HL-60/S4 treated with phorbol 12-myristate 13-acetate at 8.2 ng/mL for 4 days and 3 days (cell line): Measurements from ENCODE around the gene DSCAM.
"Not testable (repeated sequence)": the region's sequence is repeated elsewhere in the genome, so short reads cannot be mapped to it uniquely, and the experiment has no call there.

Experiments
- in situ Hi-C: fragments of 300-500 bp; cut with MboI; formaldehyde crosslinking; loops from 2 replicates; pipeline ENCODE4 v1.15.0; 2022; ENCODE audit warnings: low sequenced_read_pairs

DSCAM gene

DNA sequence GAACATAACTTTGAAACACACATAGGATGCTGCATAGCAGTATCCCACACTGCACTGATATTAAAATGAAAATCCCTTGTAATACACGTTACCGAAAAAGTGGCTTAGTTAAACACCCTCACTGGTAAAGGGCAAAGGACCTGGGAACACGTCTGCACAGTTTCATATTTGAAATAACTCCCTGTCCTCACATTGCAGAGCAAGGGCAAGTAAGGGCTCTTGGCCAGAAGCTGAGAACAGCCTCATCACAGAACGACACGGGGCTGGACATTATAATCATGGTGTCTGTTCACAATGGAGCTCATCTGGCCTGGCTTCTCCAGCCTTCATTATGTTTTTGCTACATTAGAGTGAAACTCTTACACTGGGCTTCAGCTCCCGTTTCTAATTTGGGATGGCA, 772.8 kb downstream of the DSCAM start:
- in situ Hi-C loops: no loop called here

- in situ Hi-C loops: no loop called here
Measured at GRCh38 chr21:40073642-40074041, 773.3 kb downstream of the DSCAM start.

GRCh38 chr21:40070871-40071270, 776.1 kb downstream of the DSCAM start:
- in situ Hi-C loops: no loop called here

GRCh38 chr21:40067751-40068150, 779.2 kb downstream of the DSCAM start:
- in situ Hi-C loops: no loop called here

- in situ Hi-C loops: no loop called here
Measured at GRCh38 chr21:40066221-40066620, 780.7 kb downstream of the DSCAM start.

DNA sequence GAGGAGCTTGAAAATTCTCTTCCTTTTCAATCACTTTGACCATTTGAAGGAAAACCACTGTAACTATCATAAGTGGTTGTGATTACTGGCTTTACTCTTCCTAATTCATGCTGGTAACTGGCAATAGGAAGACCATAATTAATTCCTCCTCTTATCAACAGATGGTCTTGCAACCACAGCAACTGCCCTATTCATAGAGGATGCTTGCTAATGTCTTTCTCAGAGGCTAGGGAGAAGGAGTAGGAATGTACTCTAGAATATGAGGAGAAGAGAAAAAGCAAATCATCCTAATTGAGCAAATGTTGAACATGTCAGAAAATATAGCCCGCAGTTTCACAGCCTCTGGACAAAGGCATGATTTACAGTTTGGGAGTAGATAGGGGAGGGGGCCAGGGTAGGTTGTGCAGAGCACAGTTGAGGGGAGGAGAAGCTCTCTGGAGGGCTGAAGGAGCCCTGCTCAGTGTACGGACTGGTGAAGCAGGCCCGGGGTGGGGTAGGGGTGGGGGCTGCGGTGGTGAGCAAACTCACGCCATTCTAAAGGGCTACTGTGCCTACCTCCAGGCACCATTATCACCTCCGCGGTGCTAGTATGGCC, 786.8 kb downstream of the DSCAM start:
- in situ Hi-C loops: no loop called here

GRCh38 chr21:40057331-40057730, 789.6 kb downstream of the DSCAM start:
- in situ Hi-C loops: no loop called here

DNA sequence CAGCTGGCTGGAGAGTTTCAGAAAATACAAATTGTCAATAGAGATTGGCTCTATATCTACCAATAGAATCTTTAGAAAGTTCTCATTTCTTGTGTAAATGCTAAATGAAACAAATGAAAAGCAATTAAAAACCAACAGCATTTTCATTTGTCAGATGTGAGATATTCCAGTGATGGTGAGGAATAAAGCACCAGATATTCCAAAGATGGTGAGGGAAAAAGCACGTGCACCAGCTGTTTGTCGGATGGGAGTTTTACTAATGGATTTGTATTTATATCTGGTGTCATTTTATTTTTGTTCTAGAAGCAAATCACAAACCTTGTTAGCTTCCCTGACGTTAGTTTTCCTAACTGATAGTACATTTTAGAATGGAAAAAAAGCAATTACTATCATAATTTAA, 790.9 kb downstream of the DSCAM start:
- in situ Hi-C loops: no loop called here

GRCh38 chr21:40054403-40054802, 792.6 kb downstream of the DSCAM start:
- in situ Hi-C loops: no loop called here

GRCh38 chr21:40053007-40053406, 794.0 kb downstream of the DSCAM start:
- in situ Hi-C loops: no loop called here

DNA sequence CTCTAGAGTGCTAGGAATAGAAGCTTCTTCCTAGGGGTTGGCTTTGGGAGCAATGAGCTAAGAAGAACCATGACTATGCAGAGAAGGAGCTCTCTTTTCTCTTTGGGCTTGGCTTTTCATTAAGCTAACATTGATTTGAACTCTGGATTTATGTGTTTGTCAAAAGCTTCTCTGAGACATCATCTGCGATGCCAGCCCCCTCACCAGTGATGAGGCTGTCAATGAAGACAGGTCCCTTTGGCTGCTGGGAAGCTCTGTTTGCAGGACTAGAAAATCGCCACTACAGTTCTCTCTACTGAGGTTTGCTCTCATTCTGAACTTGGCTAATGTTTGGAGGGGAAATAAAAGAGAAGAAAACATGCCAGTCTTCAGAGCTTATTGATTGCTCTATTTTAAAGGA, 794.7 kb downstream of the DSCAM start:
- in situ Hi-C loops: no loop called here

DNA sequence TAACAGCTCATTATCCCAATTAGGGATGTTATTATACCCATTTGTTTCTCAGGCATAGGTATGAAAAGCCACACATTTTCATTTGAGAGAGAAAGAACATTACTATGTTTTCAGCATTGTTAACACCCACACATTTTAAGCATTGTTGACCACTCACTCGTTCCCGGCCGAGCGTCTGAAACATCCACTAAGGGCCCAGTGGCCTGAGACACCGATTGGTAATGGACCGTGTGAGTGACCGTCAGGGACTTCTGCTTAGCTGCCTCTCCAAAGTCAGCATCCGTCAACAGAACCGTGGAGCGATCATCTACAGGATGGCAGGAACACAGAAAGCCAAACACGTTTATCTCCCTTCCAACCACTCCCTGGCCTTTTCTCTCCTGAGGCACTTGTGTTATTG, 795.2 kb downstream of the DSCAM start:
- in situ Hi-C loops: no loop called here

GRCh38 chr21:40049931-40050290, 797.0 kb downstream of the DSCAM start:
- in situ Hi-C loops: no loop called here

DNA sequence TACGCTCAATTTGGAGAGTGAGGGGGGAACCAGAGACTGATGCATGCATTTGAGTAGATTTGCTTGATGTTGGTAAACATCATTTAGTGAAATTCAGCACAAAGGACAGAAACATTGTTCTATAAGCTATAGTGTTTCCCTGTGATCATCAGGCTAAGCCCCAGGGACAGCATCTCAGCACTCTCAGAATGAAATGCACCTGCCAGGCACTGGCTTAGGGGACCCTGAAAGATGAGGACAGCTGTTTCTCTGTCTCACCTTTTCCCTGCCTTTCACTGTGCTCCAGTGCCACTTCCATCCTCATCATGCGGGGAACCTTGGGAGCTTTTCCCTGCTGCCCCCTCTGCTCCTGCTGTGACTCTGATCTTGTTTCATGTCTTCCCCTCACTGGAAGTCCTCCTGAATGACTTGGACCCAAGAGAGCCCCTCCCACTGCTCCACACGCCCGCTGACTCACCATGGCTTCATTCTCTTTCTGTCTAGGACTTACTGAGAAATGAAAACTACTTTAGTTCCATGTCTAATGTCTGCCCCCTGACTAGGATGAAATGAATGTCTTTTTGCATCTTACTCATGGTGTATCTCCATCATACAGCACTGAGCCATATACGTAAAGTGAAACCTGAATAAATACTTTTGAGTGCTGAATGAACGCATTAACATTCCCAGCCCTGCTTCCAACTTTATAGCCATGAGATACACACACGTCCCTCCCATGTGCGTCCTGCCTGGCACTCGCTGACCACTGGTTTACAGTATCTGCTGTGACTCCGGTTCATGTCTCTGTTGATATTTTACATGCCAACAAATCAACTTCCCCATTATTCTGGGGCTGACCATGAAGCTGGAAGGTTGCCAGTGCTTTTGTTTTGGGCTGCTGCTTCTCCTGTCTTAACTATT, 797.7 kb downstream of the DSCAM start:
- in situ Hi-C loops: no loop called here

- in situ Hi-C loops: no loop called here
Measured at GRCh38 chr21:40047993-40048730, 798.8 kb downstream of the DSCAM start.

- in situ Hi-C loops: no loop called here
Measured at GRCh38 chr21:40047211-40047610, 799.7 kb downstream of the DSCAM start.

DNA sequence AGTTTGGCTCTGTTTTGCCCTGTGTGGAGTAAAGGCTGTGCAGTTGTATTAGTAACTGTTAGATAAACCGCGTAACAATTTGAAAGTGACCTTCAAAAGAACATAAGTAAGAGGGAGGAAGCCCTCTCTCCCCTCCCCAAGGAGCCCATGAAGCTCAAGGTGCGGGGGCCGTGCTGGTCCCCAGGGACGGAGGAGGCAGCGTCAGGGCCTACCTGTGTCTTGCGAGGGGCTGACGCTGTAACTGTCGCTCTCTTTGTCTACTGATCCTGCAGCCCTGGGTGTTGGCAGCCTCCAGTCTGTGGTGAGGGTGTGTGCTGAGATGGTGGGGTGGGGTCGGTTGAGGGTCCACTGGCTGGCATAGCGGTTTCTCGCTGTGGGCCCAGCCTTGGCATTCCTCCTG, 803.1 kb downstream of the DSCAM start:
- in situ Hi-C loops: no loop called here

DNA sequence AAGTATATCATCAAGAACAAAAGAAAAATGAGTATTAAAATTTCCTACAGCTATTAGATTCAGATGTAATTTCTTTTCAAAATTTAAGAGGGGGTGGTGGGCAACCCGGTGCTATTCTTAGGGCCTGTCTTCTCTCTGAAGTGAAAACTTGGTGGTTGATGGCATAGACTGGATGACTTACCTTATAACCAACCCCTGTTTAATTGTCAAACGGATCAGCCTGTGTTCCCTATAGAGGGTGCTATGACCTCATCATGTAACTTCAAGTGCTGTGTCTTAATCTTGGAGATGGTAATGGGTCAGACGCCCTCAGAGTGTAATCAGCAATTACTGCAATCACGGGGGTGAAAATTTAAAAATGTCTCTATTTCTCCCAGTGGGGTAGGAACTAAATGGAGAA, 803.5 kb downstream of the DSCAM start:
- in situ Hi-C loops: no loop called here

DNA sequence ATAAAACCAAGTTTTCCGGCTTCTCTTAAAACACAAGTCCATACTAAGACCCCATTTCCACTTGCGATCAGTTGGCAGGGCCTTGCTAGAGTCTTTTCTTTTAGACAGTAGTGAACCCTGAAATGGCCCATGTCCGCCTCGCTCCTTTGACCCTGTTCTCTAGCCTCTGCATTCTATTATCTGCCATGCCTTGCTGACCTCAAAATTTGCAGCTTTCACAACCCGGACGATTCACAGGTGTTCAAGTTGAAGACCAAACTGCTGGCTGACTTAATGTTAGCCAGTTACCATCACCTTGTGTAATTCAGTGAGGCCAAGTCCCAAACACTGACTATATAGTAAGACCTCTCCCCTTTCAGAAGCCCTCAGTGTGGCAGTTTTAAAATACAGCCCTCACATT, 805.5 kb downstream of the DSCAM start:
- in situ Hi-C loops: no loop called here

DNA sequence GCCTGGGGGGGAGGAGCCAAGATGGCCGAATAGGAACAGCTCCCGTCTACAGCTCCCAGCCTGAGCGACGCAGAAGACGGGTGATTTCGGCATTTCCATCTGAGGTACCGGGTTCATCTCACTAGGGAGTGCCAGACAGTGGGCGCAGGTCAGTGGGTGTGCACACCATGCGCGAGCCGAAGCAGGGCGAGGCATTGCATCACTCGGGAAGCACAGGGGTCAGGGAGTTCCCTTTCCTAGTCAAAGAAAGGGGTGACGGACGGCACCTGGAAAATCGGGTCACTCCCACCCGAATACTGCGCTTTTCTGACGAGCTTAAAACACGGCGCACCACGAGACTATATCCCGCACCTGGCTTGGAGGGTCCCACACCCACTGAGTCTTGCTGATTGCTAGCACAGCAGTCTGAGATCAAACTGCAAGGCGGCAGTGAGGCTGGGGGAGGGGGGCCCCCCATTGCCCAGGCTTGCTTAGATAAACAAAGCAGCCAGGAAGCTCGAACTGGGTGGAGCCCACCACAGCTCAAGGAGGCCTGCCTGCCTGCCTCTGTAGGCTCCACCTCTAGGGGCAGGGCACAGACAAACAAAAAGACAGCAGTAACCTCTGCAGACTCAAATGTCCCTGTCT, 813.7 kb downstream of the DSCAM start:
- in situ Hi-C loops: not testable (repeated sequence)

GRCh38 chr21:40029888-40030287, 817.1 kb downstream of the DSCAM start:
- in situ Hi-C loops: no loop called here
